ENCODE results near the gene SCN3A. TPM values are rescaled to one million over a fixed set of nuclear protein-coding genes. Genes with fewer than 3 reads are reported as not detected.
A peak's percentile ranks its signal among the peaks of the same experiment; 100 is the strongest.

Gene SCN3A
- total and polyA plus RNA-seq, 2 of the 4 experiments (the other 2 are of a cell fraction): 0.26 to 0.90 TPM

DNA sequence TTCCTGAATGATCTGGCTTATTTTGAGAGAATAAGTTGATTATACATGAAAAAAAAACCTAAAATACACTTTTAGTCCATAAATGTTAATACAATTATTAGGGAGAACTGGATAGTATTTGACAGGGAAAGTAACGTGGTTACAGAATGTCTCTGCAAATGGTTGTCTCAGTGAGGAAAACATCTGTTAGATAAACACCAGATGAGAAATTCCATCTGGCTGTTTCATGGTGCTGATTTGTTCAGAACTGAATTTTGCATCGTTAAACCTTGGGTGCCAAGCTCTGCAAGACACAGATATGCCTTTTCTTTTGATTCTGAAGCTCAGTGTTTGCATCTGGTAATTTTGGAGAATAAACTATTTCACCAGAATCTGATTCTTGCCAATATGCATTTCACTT lies 90.4 kb downstream of the SCN3A start:
- no peak overlapping the region for H4K5ac ChIP-seq (ENCODE audit: low read depth, low read length)
- H2AFZ ChIP-seq (replicated peaks; ENCODE audit: low read length, poor library complexity): no peak overlapping the region
- H2BK15ac ChIP-seq (ENCODE audit: low read depth, low read length): no peak overlapping the region
- H3K4me1 ChIP-seq (ENCODE audit: control insufficient read depth, insufficient read depth, low read length): no peaks in the 10 kb centered on the region
- H3K27me3 ChIP-seq (ENCODE audit: control insufficient read depth, insufficient read depth, low read length): no peaks in the 10 kb centered on the region
- in situ Hi-C loops (cut with MboI; ENCODE audit: low sequenced_read_pairs): no loop called here
- no peak overlapping the region for H2BK5ac ChIP-seq (ENCODE audit: low read depth, low read length, poor library complexity, severe bottlenecking)
- no peaks in the 10 kb centered on the region for H3K79me1 ChIP-seq (ENCODE audit: low read depth in 1 of 2, low read length in 2 of 2)
- no peak overlapping the region for H3K56ac ChIP-seq (ENCODE audit: extremely low read depth, insufficient read depth, low read length)
- ChIA-PET POLR2A (ENCODE audit: unreplicated experiment) (no interaction called here), CTCF (interaction anchor here (0.6 to 0.8 kb wide), 2 partner anchors 48 to 145 kb away, joined by 3 to 8 read pairs; no protein-coding TSS in a partner anchor)
- no peak overlapping the region for H3K9ac ChIP-seq (ENCODE audit: low read depth, low read length)
- no peaks in the 10 kb centered on the region for H3K9me1 ChIP-seq (ENCODE audit: insufficient read depth, low read length)
- TF ChIP-seq MAFK (IDR thresholded peaks at IDR 0.05; ENCODE audit: low read depth, low read length) (no peak), RAD21 (IDR thresholded peaks at IDR 0.05; ENCODE audit: low read length) (no peak), FOS (IDR thresholded peaks at IDR 0.05; ENCODE audit: low read depth, low read length) (no peak), MAZ (IDR thresholded peaks at IDR 0.05; ENCODE audit: borderline replicate concordance, low read depth, low read length) (no peak), NFE2L2 (IDR thresholded peaks at IDR 0.05; ENCODE audit: low read depth, low read length) (no peak), CHD1 (IDR thresholded peaks at IDR 0.05; ENCODE audit: low read depth, low read length) (no peak)
- TF ChIP-seq, protein P1, sequence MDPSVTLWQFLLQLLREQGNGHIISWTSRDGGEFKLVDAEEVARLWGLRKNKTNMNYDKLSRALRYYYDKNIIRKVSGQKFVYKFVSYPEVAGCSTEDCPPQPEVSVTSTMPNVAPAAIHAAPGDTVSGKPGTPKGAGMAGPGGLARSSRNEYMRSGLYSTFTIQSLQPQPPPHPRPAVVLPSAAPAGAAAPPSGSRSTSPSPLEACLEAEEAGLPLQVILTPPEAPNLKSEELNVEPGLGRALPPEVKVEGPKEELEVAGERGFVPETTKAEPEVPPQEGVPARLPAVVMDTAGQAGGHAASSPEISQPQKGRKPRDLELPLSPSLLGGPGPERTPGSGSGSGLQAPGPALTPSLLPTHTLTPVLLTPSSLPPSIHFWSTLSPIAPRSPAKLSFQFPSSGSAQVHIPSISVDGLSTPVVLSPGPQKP (IDR thresholded peaks at IDR 0.05; ENCODE audit: borderline replicate concordance, low read depth, low read length): no peak
- TF ChIP-seq, protein P2, sequence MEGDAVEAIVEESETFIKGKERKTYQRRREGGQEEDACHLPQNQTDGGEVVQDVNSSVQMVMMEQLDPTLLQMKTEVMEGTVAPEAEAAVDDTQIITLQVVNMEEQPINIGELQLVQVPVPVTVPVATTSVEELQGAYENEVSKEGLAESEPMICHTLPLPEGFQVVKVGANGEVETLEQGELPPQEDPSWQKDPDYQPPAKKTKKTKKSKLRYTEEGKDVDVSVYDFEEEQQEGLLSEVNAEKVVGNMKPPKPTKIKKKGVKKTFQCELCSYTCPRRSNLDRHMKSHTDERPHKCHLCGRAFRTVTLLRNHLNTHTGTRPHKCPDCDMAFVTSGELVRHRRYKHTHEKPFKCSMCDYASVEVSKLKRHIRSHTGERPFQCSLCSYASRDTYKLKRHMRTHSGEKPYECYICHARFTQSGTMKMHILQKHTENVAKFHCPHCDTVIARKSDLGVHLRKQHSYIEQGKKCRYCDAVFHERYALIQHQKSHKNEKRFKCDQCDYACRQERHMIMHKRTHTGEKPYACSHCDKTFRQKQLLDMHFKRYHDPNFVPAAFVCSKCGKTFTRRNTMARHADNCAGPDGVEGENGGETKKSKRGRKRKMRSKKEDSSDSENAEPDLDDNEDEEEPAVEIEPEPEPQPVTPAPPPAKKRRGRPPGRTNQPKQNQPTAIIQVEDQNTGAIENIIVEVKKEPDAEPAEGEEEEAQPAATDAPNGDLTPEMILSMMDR (conservative IDR thresholded peaks at IDR 0.05; ENCODE audit: low read depth, low read length): no peak
- TF ChIP-seq, protein P3, sequence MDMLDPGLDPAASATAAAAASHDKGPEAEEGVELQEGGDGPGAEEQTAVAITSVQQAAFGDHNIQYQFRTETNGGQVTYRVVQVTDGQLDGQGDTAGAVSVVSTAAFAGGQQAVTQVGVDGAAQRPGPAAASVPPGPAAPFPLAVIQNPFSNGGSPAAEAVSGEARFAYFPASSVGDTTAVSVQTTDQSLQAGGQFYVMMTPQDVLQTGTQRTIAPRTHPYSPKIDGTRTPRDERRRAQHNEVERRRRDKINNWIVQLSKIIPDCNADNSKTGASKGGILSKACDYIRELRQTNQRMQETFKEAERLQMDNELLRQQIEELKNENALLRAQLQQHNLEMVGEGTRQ (IDR thresholded peaks at IDR 0.05; ENCODE audit: low read depth, low read length): no peak
- no peaks in the 10 kb centered on the region for H3K36me3 ChIP-seq (ENCODE audit: control insufficient read depth, insufficient read depth, low read length)
- H3K14ac ChIP-seq (replicated peaks; ENCODE audit: low read depth, low read length): no peak overlapping the region
- H2AK9ac ChIP-seq (replicated peaks; ENCODE audit: low read depth, low read length, poor library complexity): no peak overlapping the region
- no peak overlapping the region; the same call in 1 of the 2 replicates for H3K4me2 ChIP-seq (ENCODE audit: low read depth, low read length)
- ATAC-seq (ENCODE audit: low read depth) (peak; percentile 54), DNase-seq (peak; percentile 58)
- no peak overlapping the region; the same call in 1 of the 2 replicates for H2BK120ac ChIP-seq (ENCODE audit: low read depth, low read length)
- H3K27ac ChIP-seq (ENCODE audit: insufficient read depth, low read length): no peak overlapping the region
- no peak overlapping the region for H4K8ac ChIP-seq (ENCODE audit: low read depth in 2 of 2, low read length in 2 of 2)
- no peak overlapping the region for H2BK20ac ChIP-seq (ENCODE audit: low read depth, low read length)
- no peak overlapping the region for H3K4ac ChIP-seq (ENCODE audit: low read depth, low read length)
- H3K4me3 ChIP-seq (ENCODE audit: insufficient read depth, low read depth, low read length): no peak overlapping the region
- H4K91ac ChIP-seq (ENCODE audit: insufficient read depth, low read depth, low read length): no peak overlapping the region
- dilution Hi-C loops (cut with HindIII; ENCODE audit: low sequenced_read_pairs, unreplicated experiment): no loop called here
- H2AK5ac ChIP-seq (ENCODE audit: low read depth, low read length): no peak overlapping the region
- H3K23ac ChIP-seq (ENCODE audit: low read depth, low read length): no peak overlapping the region
- intact Hi-C loops (cut with micrococcal nuclease): no loop called here
- WGBS, 2 experiments (ENCODE audit: extremely low coverage in 2 of 2, insufficient read length in 1 of 2): no CpG with 5 or more reads among the region's 2 CpGs
- no peak overlapping the region for H3K18ac ChIP-seq (ENCODE audit: low read depth, low read length)
- H4K20me1 ChIP-seq (ENCODE audit: insufficient read depth, low read length): no peaks in the 10 kb centered on the region
- no peaks in the 10 kb centered on the region for H3K9me3 ChIP-seq (ENCODE audit: control insufficient read depth, insufficient read depth, low read length)
- no TSS peak for BruUV-seq (replicated peaks)

Measured in IMR-90 (cell line).